ENCODE data around the gene HADHB.

Gene HADHB

DNA sequence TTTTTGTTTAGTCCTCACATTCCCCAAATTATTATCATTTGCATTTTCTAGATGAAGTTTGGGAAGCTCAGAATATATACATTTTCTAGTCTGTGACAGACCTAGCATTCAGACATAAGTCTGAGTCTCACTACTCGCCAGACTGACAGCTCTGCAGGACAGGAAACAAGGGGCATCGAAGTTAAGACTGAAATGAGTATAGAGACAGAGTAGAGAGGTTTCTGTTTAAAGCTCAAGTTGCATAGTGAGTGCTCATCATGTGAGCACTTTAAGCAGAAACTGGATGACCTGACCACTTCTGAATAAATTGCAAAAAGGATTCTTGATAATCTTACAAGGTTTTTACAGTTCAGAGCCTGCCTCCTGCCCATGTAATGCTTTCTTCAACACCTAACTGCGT lies 1.1 kb downstream of the HADHB start:
- DNase-seq: peak; percentile 63

DNA sequence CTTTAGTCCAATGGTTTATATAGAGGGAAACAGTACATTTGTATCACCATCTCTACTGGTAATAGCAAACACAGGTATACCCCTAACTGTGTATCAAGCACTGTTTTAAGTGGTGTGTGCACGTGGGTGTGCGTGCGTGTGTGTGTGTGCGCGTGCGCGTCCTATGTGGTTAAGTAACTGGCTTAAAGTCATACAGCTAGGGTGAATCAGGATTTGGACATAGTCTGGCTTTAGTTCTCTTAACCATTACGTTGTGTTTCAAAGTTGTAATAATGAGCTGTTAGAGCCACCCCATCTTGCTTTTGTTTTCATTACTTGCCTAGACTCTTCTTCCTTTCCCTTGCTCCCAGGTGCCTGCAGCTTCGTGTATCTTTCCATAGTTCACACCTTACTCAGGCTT lies 2.1 kb downstream of the HADHB start:
- peak; percentile 74 for DNase-seq

DNA sequence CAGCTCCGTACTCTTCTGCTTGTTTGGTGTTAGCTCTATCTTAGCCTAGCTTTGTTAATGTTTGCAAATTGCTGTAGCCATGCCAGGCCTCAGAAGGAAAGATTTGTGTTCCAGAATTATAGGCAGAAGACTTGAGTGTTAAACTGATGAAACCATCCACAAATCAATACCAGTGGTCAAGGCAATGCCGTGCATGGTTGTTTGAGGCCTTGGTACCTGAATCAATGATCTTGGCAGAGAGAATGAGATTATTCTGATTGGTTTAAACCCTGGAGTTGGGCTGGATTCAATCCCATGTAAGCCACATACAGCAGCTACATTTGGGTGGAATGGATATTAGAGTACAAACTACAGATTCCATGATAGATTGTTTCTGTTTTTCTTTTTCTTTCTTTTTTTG lies 4.9 kb downstream of the HADHB start:
- DNase-seq: no peak

DNA sequence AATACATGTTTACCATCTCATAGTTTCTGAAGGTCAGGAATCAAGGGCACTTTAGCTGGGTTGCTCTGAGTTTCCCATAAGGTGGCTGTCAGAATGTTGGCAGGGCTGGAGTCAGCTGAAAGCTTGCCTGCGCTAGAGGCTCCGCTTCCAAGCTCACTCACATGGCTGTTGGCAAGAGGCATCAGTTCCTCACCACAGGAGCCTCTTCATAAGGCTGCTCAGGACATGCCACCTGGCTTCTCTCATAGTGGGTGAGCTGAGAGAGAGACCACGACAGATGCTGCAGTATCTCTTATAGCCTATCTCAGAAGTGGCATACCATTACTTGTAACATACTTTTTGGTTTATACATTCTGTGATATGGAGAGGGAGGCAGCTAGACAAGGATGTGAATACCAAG lies 7.2 kb downstream of the HADHB start:
- no peak for DNase-seq

DNA sequence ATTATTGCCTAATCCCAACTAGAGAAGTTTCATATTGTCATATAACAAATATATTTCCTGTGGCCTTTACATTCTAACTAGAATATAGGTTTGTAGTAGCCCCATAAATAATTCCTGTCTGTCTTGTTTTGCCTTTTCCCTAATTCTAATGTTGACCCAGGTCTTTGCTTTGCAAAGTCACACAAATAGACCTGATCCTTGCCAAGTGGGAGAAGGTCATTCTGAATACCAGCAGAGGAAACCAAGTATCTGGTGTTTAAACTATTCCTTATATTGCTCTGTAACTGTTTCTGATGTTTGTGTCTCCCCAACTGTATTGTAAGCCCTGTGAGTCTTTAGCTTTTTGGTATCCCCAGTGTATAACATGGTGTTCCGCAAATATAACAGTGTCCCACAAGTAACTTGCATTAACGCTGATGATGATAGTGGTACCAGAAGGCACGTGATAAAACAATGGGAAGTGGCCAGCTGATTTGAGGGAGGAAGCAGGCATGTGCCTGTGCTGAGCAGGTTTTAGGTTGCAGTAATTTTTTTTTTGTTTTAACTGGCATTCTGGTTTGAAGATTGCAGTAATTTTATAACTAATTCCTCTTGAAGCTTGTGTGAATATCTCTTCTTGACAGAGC lies 11.1 kb downstream of the HADHB start:
- DNase-seq: peak; percentile 56

DNA sequence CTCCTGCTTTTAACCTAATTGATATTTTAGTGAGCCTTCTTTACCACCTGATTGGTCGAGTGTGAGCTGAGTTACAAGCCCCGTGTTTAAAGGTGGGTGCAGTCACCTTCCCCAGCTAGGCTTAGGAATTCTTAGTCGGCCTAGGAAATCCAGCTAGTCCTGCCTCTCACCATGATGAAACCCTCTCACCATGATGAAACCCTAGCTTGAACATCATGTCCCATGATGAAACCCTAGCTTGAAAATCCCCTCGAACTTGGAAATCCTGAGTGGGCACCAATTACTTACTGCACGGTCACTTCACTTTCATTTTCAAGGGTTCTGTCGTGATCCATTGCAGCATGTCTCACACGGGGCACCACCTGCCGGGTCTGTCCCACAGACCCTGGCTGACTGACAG lies 14.1 kb downstream of the HADHB start:
- DNase-seq: peak; percentile 17

DNA sequence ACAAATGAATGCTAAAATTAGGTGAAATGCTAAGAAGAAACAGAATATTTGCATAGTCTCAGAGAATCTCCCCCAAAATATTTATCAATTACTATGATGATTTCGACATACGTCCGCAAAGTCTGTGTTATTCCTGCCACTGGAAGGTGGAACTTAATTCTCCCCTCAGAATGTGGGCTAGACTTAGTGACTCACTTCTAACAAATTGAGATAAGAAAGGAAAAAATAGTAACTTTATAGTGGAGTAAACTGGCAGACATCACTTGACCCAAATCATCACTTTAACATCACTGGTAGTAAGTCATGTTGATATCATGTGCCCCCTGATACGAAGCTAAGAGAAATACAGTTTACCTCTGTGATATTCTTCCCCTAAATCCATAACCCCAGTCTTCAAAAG lies 23.5 kb downstream of the HADHB start:
- peak; percentile 50 for DNase-seq

DNA sequence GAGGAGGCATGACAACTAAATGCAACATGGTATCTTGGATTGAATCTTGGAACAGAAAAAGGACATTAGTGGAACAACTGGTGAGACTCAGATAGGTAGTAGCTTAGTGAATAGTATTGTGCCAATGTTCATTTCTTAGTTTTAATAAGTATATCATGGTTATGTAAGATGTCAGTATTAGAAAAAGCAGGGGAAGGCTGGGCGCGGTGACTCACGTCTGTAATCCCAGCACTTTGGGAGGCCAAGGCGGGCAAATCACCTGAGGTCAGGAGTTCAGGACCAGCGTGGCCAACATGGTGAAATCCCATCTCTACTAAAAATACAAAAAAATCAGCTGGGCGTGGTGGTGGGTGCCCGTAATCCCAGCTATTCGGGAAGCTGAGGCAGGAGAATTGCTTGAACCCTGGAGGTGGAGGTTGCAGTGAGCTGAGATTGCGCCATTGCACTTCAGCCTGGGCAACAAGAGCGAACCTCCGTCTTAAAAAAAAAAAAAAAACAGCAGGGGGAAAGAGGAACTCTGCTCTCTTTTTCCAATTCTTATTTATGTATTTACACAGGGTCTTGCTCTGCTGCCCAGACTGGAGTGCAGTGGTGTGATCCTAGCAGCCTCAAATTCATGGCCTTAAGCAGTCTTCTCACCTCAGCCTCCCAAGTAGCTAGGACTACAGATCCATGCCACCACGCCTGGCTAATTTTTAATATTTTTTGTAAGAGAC lies 24.1 kb downstream of the HADHB start:
- DNase-seq: peak; percentile 34

DNA sequence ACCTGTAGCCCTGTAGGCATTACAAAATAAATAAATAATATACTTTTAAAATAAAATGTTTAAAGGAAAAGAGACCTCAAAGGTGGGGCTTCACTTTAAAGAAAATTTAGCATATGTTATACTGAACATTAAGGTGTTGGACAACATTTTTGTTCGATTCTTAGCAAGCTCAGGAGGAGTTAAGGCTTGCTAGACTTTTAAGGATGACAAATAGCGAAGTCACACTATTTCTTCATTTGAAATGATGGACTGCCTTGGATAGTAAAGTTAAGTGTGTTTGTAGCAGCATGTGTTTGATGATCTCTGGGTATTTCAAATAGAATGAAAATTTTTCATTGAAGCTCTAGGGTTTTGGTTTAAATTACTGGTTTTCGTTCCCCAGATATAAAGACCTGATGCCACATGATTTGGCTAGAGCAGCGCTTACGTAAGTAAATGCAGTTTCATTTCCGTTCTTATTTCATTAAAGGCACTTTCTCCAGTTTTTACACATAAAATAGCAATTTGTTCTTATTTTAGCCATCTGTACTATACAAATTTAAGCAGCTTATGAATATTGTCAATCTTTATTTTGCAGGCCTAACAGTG lies 24.9 kb downstream of the HADHB start:
- DNase-seq: peak; percentile 84

DNA sequence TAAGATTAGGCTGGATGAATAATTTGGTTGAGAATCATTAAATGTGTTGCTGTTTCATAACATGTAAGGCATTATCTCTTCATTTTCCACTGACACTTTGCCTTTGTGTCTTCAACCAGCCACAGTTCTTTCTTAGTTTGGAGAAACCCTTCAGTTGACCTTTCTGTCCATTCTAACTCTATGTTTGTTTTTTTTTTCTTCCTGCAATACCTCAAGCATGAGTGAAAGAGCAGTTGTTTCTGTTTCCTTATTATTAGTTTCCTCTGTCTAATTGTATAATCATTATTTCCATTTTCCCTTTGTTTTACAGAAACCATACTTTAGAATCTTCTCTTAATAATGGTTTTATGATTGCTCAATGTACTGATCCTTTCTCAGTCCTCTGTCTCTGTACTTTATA lies 25.6 kb downstream of the HADHB start:
- peak; percentile 82 for DNase-seq

DNA sequence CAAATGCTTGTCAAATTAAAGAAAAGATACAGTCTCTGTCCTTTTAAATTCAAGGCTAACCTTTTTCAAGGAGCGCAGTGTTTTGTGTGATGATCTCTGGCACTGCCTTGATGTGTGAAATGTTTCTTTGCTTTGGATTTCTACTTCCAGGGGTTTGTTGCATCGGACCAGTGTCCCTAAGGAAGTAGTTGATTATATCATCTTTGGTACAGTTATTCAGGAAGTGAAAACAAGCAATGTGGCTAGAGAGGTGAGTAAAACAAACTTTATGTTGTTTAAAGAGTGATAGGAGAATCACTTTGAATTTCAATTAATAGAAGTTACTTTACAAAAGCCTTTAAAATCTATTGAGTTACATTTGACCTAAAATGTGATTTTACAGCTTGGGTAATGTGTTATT lies 28.8 kb downstream of the HADHB start:
- DNase-seq: peak; percentile 65

DNA sequence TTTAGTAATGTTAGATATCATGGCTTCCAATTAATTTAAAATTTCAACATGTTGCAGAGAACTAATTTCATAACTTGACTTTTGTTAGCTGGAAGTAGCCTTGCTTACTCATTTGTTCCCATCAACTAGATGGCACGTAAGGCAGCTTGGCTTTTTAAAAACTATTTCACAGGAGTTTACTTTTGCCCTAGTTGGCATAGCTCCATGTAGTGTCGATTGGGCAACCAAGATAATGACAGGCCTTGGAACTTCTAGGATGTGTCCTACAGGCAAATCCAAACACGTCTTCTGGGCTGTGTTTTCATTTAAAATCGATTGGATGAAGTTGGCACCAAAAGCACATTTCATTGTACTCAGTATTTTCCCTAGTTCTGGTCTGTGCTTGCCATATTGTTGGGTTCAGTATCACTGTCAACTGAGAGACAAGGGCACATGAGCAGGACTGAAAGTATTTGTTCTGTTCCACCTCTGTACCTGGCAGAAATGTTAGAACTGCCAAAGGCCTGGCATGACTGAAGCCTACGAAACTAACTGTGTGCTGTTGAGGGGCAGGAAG lies 29.4 kb downstream of the HADHB start:
- DNase-seq: peak; percentile 74

DNA sequence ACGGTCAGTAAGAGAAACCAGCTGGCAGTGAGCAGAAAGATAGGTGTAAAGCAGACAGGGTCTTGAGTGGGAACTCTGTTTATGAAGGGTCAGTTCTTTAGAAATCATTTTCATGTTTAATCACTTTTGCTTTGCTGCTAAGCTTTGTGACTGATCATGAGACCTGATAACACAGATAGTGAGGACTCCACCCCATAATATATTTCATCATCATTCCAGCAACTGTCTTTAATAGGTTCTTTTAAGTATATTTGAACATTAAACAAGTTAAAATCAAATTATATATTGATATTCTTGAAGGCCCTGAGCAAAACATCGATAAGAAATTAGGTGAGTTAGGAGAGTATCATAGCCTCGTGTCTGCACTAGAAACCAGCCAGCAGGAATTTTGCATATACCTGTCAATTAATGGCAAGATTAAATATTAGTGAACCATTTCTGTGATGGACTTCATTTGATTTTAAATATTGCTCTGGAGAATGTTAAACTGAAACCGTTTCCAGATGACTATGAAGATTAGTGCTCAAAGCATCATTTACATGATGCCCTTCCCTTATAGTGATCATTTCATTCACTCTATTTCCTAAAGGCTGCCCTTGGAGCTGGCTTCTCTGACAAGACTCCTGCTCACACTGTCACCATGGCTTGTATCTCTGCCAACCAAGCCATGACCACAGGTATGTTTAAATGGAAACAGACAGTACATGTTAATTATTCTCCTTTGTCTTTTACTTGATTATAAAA lies 31.9 kb downstream of the HADHB start:
- DNase-seq: no peak

DNA sequence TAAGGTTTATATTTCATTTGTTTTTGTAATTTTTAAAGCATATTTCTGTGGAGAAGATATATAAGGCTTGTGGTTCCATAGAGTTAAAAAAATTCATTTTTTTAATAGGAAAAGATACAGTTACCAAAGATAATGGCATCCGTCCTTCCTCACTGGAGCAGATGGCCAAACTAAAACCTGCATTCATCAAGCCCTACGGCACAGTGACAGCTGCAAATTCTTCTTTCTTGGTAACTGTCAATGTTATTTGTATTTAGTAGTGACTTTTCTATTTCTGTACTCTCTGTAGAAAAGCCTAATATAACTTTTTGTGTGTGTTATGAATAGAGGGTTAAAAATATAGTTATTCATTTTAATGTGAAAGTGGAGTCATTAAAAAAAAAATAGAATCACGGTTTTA lies 35.1 kb downstream of the HADHB start:
- DNase-seq: no peak

DNA sequence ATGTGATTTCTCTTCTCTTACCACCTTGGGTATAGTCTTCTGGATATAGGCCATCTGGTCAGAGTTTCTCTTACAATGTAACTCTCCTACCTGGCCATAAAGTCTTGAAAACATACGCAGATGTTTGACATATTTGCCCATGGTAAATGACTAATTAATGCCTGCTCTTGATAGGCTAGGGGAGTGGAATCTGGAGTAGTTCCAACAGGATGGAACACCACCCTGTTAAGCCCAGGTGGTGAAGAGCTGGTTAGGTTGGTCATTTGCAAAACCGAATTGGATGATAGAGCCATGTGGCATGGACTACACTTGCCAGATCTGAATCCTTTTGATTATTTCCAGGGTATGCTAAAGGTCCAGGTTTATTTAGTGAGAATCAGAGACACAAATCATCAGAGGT lies 36.5 kb downstream of the HADHB start:
- no peak for DNase-seq

DNA sequence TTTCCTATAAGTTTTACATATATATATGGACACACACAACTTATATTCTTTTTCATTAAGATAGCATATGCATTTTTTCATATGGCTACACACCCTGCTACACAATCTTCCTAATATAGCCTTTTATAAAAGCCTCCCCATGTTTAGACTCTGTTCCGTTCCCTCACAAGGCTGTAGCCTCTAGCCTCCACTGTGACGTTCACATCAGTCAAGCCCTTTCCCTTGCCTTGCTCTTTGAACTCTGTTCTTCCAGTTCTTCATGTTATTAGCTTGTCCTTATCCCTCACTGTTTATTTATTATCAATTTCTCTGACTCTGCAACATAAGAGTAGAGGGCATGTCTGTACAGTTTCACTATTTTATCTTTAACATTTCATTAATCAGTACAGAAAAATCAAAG lies 38.9 kb downstream of the HADHB start:
- DNase-seq: no peak

DNA sequence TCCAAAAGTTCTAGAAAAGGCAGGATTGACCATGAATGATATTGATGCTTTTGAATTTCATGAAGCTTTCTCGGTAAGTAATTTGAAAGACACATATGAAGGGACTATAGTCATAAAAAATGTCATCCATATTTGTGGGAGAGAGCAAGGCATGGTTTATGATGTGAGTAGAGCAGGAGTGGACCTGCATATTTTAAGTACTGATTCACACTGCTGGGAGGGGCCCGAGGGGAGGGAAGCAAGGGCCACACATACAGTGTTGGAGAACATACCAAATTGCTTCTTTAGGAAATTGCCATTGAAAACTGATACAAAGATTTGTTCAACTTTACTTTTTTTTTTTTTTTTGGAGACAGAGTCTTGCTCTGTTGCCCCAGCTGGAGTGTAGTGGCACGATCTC lies 39.4 kb downstream of the HADHB start:
- DNase-seq: no peak

DNA sequence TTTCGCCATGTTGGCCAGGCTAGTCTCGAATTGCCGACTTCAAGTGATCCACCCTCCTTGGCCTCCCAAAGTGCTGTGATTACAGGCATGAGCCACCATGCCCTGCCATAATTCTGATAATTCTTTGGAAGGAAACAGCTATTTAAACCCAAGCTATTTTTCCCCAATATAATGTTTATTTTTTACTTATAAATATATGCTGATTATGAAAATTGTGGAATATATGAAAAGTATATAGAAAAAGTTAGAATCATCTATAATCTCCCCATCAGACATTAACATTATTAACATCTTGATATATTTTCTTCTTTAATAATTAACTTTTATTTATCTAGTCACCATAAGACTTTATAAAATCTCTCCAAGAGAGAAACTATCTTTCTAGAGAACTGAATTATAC lies 41.2 kb downstream of the HADHB start:
- DNase-seq: no peak

DNA sequence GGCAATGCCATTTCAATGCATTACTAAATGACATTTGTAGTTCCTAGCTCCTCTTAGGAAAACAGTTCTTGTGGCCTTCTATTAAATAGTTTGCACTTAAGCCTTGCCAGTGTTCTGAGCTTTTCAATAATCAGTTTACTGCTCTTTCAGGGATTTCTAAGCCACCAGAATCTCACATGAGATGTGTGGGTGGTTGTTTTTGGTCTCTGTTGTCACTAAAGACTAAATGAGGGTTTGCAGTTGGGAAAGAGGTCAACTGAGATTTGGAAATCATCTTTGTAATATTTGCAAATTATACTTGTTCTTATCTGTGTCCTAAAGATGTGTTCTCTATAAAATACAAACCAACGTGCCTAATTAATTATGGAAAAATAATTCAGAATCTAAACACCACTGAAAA lies 45.3 kb downstream of the HADHB start:
- peak; percentile 81 for DNase-seq

DNA sequence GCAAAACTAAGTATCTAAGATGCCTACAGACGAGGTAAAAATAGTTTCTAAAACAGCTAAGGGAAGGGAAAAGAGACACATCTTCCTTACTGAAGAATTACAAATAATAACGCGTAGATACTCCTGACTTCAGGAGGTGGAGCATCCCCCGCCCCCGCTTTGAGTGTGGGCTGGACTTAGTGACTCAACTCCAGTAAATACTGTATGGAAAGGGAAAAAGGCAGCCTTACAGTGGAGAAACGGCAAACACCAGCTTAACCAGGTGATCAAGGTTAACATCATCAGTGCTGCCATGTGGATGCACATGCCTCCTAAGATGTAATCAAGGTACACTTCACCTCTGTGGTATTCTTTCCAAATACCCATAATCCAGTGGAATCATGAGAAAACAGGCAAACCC lies 47.9 kb downstream of the HADHB start:
- DNase-seq: peak; percentile 60

DNA sequence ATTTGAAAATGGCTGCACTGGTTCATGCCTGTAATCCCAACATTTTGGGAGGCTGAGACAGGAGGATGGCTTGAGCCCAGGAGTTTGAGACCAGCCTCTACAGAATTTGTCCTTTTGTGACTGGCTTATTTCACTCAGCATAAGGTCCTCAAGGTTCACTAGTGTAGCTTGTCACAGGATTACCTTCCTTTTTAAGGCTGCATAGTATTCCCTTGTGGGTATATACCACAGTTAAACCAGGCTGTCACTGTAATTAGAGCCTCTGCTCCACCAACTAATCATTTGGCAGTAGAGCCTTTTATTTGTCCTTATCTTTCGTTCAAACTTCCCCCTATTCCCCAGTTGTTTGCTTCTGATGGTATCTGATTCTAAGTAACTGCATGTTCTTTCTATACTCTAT lies 50.8 kb downstream of the HADHB start:
- no peak for DNase-seq

DNA sequence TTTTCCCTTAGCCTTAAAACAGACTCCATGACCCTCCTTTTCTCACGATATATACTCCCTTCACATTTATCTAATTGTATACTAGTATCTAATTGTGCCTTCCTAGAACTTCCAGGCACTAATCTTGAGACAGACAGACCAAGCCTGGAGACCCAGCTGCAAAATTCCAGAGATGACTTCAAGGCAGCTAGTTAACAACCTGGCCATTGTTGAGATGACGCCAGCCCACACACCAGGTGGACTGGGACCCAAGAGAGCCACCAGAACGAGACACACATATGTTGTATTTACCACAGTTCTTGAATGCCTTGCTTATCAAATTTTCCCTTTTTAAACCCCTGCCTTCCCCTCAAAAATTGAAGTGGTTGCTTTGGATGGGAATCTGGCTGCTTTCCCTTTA lies 52.3 kb downstream of the HADHB start:
- no peak for DNase-seq

DNA sequence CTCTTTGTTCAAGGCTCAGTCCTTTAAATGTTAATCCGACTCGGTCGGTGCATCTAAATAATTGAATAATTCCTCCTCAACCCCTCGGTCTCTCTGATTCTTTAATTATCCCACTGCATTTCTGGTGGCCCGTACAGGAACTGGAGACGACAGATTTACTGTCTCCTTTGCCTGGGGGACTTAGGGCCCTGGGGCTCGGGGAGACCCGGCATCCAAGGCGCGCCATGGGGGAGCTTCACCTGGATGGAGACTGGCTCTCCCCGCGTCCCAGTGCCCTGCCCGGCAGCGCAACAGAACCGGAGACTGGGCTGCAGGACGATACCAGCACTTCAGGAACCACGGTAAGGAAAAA lies 53.5 kb downstream of the HADHB start:
- no peak for DNase-seq

All from inflammatory macrophage treated with lipopolysaccharide for 4 hours (primary cell).